Natural killer cell (primary cell): ENCODE results near the gene NDE1. TPM values are rescaled to one million over a fixed set of nuclear protein-coding genes. Genes with fewer than 3 reads are reported as not detected.

Experiments used
- ATAC-seq, 3 donors: fragments of 150-1000 bp in 2 of 3; fragments of 200-7000 bp in 1 of 3; cut with Tn5 transposase; 1 replicate in 1 of 3; 2 replicates in 2 of 3; pipeline ENCODE4 v1.10.0; 2021; ENCODE audit warnings: mild to moderate bottlenecking in 2 of 3, moderate library complexity in 2 of 3
- DNase-seq, 2 donors: peaks; one replicate each; pipeline versions ENCODE4 v3.0.0 to v3.0.0-alpha.2; 2013 to 2021; ENCODE audit warnings: mixed read lengths in 1 of 2
- H3K27ac ChIP-seq: one replicate; pipeline ENCODE4 v1.5.1; 2013; ENCODE audit warnings: mild to moderate bottlenecking, low read length
- H3K27me3 ChIP-seq: one replicate; pipeline ENCODE4 v1.6.1; 2013; ENCODE audit warnings: low read length; ENCODE audit not compliant: control insufficient read depth, insufficient read depth
- H3K36me3 ChIP-seq: one replicate; pipeline ENCODE4 v1.6.1; 2013; ENCODE audit warnings: low read length; ENCODE audit not compliant: control insufficient read depth, insufficient read depth
- H3K4me1 ChIP-seq: one replicate; pipeline ENCODE4 v1.6.1; 2013; ENCODE audit warnings: low read length; ENCODE audit not compliant: control insufficient read depth, insufficient read depth
- H3K4me3 ChIP-seq: one replicate; pipeline ENCODE4 v1.5.1; 2013; ENCODE audit warnings: low read length
- H3K9me3 ChIP-seq: one replicate; pipeline ENCODE4 v1.6.1; 2013; ENCODE audit warnings: low read length; ENCODE audit not compliant: control insufficient read depth, insufficient read depth
- H3K27ac Mint-ChIP-seq, 2 donors: one replicate each; pipeline ENCODE4 v1.8.0; 2022; ENCODE audit warnings: mild to moderate bottlenecking in 2 of 2, mixed read lengths in 2 of 2, moderate library complexity in 1 of 2
- H3K27me3 Mint-ChIP-seq, 2 donors: one replicate each; pipeline ENCODE4 v1.8.0; 2022; ENCODE audit warnings: low read depth in 2 of 2, mixed read lengths in 2 of 2
- H3K36me3 Mint-ChIP-seq: one replicate; pipeline ENCODE4 v1.8.0; 2022; ENCODE audit warnings: mixed read lengths
- H3K4me1 Mint-ChIP-seq, 2 donors: one replicate each; pipeline ENCODE4 v1.8.0; 2022; ENCODE audit warnings: mixed read lengths in 2 of 2
- H3K4me3 Mint-ChIP-seq: one replicate; pipeline ENCODE4 v1.8.0; 2022; ENCODE audit warnings: mild to moderate bottlenecking, moderate library complexity, mixed read lengths
- H3K9me3 Mint-ChIP-seq, 2 donors: one replicate each; pipeline ENCODE4 v1.8.0; 2022; ENCODE audit warnings: mixed read lengths in 2 of 2
- CTCF ChIP-seq: fragments of 200-600 bp; IDR thresholded peaks from one replicate; pipeline ENCODE4 v1.8.0; 2022; ENCODE audit warnings: antibody characterized with exemption
- WGBS: methylation state at CpG from one replicate; pipeline ENCODE4 v1.1.7; 2013; ENCODE audit warnings: missing lambda C conversion rate; ENCODE audit not compliant: insufficient coverage; 5-methylcytosine and 5-hydroxymethylcytosine counted together
- intact Hi-C: fragments of 100-400 bp; cut with micrococcal nuclease; formaldehyde crosslinking; loops from one replicate; pipeline ENCODE4 v1.14.2; 2022
- total RNA-seq, 4 donors: library from RNA; stranded (reverse); fragments of 120-200 nt in 1 of 4; gene quantifications; one replicate each; pipeline versions ENCODE4 v1.2.3 to v1.2.4, GENCODE V29; 2013 to 2022

Gene NDE1
- total RNA-seq, 3 donors from 2014 or later (not counting 1 experiment from before 2014, with no cell fraction given), result 104 to 118 (median 114) TPM

GRCh38 chr16:15752717-15753488 lies 102.9 kb downstream of the NDE1 start:
- Mint-ChIP-seq H3K4me1 (peaks cover 0 to 4% of the 10 kb centered on the region in 2 donors), H3K4me3 (no peak overlapping the region), H3K36me3 (no peaks in the 10 kb centered on the region), H3K27ac (no peak overlapping the region), H3K9me3 (no peaks in the 10 kb centered on the region), H3K27me3 (peaks cover 0 to 9% of the 10 kb centered on the region in 2 donors)
- intact Hi-C loops, result no loop called here
- Histone ChIP-seq H3K27ac (no peak overlapping the region), H3K9me3 (no peaks in the 10 kb centered on the region), H3K36me3 (no peaks in the 10 kb centered on the region), H3K4me3 (no peak overlapping the region), H3K27me3 (peaks cover 2% of the 10 kb centered on the region), H3K4me1 (no peaks in the 10 kb centered on the region)
- 81% methylated on average over 12 of the region's 12 CpGs for WGBS
- DNase-seq, result no peak
- no peak for TF ChIP-seq CTCF
- no peak for ATAC-seq

GRCh38 chr16:15754821-15755534 lies 104.9 kb downstream of the NDE1 start:
- H3K36me3 ChIP-seq, result no peaks in the 10 kb centered on the region
- intact Hi-C loops, result no loop called here
- peaks cover 2% of the 10 kb centered on the region for H3K27me3 ChIP-seq
- H3K27ac ChIP-seq, result no peak overlapping the region
- H3K4me3 ChIP-seq, result no peak overlapping the region
- DNase-seq, result no peak
- Mint-ChIP-seq H3K27me3 (peaks cover 0 to 10% of the 10 kb centered on the region in 2 donors), H3K36me3 (no peaks in the 10 kb centered on the region), H3K9me3 (no peaks in the 10 kb centered on the region), H3K4me1 (no peaks in the 10 kb centered on the region), H3K27ac (no peak overlapping the region), H3K4me3 (no peak overlapping the region)
- no peak for TF ChIP-seq CTCF
- no peak for ATAC-seq
- 87% methylated on average over 8 of the region's 8 CpGs for WGBS
- no peaks in the 10 kb centered on the region for H3K9me3 ChIP-seq
- no peaks in the 10 kb centered on the region for H3K4me1 ChIP-seq

- WGBS, result 86% methylated on average over 10 of the region's 10 CpGs
- no peak overlapping the region for H3K4me3 ChIP-seq
- TF ChIP-seq CTCF, result no peak
- no peak for DNase-seq
- peaks cover 0 to 13% of the 10 kb centered on the region in 2 donors for H3K27me3 Mint-ChIP-seq
- H3K27me3 ChIP-seq, result peaks cover 2% of the 10 kb centered on the region
- H3K27ac Mint-ChIP-seq, result no peak overlapping the region
- intact Hi-C loops, result no loop called here
- no peak overlapping the region for H3K27ac ChIP-seq
- H3K4me1 ChIP-seq, result no peaks in the 10 kb centered on the region
- H3K4me1 Mint-ChIP-seq, result no peaks in the 10 kb centered on the region
- no peak overlapping the region for H3K4me3 Mint-ChIP-seq
- no peak for ATAC-seq
- no peaks in the 10 kb centered on the region for H3K36me3 Mint-ChIP-seq
- no peaks in the 10 kb centered on the region for H3K36me3 ChIP-seq
- no peaks in the 10 kb centered on the region for H3K9me3 Mint-ChIP-seq
- H3K9me3 ChIP-seq, result no peaks in the 10 kb centered on the region
Observed at GRCh38 chr16:15757077-15757386, 107.0 kb downstream of the NDE1 start.
